Right cardiac atrium (tissue), 5 donors: Measurements from ENCODE around the gene ITGB7. TPM values are rescaled to one million over a fixed set of nuclear protein-coding genes. Genes with fewer than 3 reads are reported as not detected.
"Not testable (repeated sequence)": the region's sequence is repeated elsewhere in the genome, so short reads cannot be mapped to it uniquely, and the experiment has no call there.

Experiments
- ATAC-seq, 2 donors: fragments of 200-7000 bp; cut with Tn5 transposase; one replicate each; pipeline versions ENCODE4 v1.8.0 to v1.9.1; 2020; ENCODE audit warnings: moderate library complexity in 2 of 2, mild to moderate bottlenecking in 1 of 2
- DNase-seq, 3 donors: peaks; one replicate each; pipeline ENCODE4 v3.0.0-alpha.2; 2020
- H3K27ac ChIP-seq: one replicate; pipeline ENCODE4 v1.5.1; 2013; ENCODE audit warnings: mild to moderate bottlenecking, low read length, control low read depth, moderate library complexity
- H3K27me3 ChIP-seq: one replicate; pipeline ENCODE4 v1.6.1; 2013; ENCODE audit not compliant: control insufficient read depth, insufficient read depth
- H3K4me1 ChIP-seq: one replicate; pipeline ENCODE4 v1.6.1; 2013; ENCODE audit warnings: low read length; ENCODE audit not compliant: control insufficient read depth, insufficient read depth
- H3K4me3 ChIP-seq: one replicate; pipeline ENCODE4 v1.5.1; 2013; ENCODE audit warnings: low read length, control low read depth
- H3K9me3 ChIP-seq: one replicate; pipeline ENCODE4 v1.6.1; 2013; ENCODE audit warnings: low read length; ENCODE audit not compliant: control insufficient read depth
- WGBS: extraction: QIAGEN DNeasy Blood & Tissue Kit; methylation state at CpG from one replicate; pipeline ENCODE4 v1.1.7; 2013; 5-methylcytosine and 5-hydroxymethylcytosine counted together
- intact Hi-C, 4 donors: fragments of 100-400 bp; cut with DNase I; formaldehyde crosslinking; loops; one replicate each; pipeline versions ENCODE4 v1.11.0 to v1.14.0; 2022 to 2023
- polyA plus RNA-seq: library from polyadenylated mRNA; stranded (reverse); fragments of 200-250 nt; gene quantifications from one replicate; pipeline ENCODE4 v1.2.3, GENCODE V29; 2013
- total RNA-seq, 4 donors: library from RNA; stranded (reverse); fragmentation: NEBNext Ultra II Directional; extraction: Animal tissue kit (Norgen Biotek cat#: 25700); gene quantifications; one replicate each; pipeline ENCODE4 v1.2.1, GENCODE V29; 2021
- donor health status: healthy with polysubstance abuse.
- donor health status: DM: no; HTN: yes; CAD: no.
- donor health status: DM: no; HTN: no; CAD: no.
- donor health status: DM: no; HTN: yes; CAD: no; lungs with severe emphysema.
- donor health status: DM: yes; HTN: yes; CAD: no.

The ITGB7 gene
- total and polyA plus RNA-seq, 5 donors = 0.45 to 2.8 (median 0.97) TPM

DNA sequence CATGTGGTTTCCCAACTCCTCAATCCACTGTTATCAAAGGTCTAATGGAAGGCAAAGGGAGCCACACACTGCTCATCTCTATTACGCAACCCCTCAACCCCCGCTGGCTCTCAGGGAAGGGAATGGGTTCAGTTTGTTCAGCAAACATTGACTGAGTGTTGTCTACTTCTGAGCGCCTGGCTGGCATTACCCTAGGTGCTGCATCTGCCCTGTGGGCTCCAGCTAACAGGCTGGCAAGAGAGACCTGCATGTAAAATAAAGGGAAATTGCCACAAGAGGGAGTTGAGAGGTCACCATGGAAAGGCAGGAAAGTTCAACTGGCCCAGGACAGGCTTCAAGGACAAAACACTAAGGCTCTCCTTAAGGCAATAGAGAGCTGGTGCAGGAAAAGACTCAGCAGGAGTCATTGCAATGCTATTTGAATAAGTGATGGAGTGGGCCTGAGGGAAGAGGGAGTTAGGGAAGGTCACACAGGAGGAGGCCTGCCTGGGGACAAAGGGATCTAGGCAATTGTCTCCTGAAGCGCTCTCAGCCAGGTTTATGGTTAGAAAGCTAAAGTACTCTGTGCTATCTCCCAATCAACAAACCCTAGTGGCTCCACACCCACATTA lies 32.1 kb downstream of the ITGB7 start:
- intact Hi-C loops = no loop called here
- Histone ChIP-seq H3K27me3 (no peaks in the 10 kb centered on the region), H3K9me3 (no peaks in the 10 kb centered on the region), H3K27ac (no peak overlapping the region), H3K4me3 (no peak overlapping the region), H3K4me1 (peaks cover 2% of the 10 kb centered on the region)
- ATAC-seq = peak in 1 of 2 donors; percentile 15
- 90% methylated on average over 4 of the region's 4 CpGs for WGBS
- DNase-seq = no peak

- ATAC-seq (no peak), DNase-seq (no peak)
- 91% methylated on average over 10 of the region's 10 CpGs for WGBS
- Histone ChIP-seq H3K9me3 (no peaks in the 10 kb centered on the region), H3K4me3 (no peak overlapping the region), H3K27me3 (no peaks in the 10 kb centered on the region), H3K4me1 (no peaks in the 10 kb centered on the region), H3K27ac (no peak overlapping the region)
- intact Hi-C loops = no loop called here
Measured at GRCh38 chr12:53173085-53173715, 33.9 kb downstream of the ITGB7 start.

DNA sequence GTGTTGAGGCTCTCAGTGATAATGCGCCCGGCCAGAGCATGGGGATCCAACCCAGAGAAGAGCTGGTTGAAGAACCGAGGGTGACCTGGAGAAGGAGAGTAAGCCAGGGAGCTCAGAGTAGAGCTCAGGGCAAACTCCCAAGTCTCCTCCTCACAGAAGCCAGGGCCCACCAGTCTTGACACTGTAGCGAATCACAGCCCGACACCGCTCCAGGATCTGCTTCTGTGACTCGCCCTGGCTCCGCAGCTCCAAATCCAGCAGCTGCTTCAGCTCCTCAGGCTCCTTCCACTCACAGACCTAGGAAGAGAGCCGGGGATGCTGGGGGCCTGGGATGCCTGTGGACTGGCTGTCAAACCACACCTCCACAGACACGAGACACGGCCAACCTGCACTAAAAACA lies 34.7 kb downstream of the ITGB7 start:
- Histone ChIP-seq H3K27ac (no peak overlapping the region), H3K4me3 (no peak overlapping the region), H3K27me3 (no peaks in the 10 kb centered on the region), H3K4me1 (no peaks in the 10 kb centered on the region), H3K9me3 (no peaks in the 10 kb centered on the region)
- ATAC-seq (peak in 1 of 2 donors; percentile 39), DNase-seq (peak in 2 of 3 donors; percentile 44 to 51)
- intact Hi-C loops = no loop called here
- WGBS = 84% methylated on average over 11 of the region's 11 CpGs

DNA sequence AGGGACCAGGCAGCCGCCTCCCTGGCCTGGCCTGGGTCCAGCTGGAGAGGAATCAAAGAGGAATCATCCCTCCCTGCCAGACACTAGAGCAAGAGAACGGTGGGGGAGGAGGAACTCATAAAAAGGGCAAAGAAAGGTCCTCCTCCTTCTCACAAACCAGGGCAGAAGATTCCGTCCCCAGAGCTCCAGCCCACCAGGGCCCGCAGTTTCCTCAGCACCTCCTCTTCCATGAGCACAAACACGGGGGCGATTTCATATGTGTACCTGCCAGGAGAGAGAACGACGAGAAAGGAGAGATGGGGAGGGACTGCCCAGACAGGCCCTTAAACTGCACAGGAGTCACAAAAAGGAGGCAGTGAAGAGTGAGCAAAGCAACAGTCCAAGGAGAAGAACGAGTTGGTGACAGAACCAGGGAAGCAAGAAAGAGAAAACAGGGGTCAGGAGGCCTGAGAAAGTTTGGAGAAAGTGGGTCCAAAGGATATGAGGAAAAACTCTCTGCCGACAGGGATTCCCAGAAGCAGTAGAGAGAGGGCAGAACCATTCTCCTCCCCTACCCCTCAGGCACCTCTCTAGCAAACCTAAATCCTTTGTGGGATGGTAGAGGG lies 35.2 kb downstream of the ITGB7 start:
- intact Hi-C loops = no loop called here
- no peak for DNase-seq

DNA sequence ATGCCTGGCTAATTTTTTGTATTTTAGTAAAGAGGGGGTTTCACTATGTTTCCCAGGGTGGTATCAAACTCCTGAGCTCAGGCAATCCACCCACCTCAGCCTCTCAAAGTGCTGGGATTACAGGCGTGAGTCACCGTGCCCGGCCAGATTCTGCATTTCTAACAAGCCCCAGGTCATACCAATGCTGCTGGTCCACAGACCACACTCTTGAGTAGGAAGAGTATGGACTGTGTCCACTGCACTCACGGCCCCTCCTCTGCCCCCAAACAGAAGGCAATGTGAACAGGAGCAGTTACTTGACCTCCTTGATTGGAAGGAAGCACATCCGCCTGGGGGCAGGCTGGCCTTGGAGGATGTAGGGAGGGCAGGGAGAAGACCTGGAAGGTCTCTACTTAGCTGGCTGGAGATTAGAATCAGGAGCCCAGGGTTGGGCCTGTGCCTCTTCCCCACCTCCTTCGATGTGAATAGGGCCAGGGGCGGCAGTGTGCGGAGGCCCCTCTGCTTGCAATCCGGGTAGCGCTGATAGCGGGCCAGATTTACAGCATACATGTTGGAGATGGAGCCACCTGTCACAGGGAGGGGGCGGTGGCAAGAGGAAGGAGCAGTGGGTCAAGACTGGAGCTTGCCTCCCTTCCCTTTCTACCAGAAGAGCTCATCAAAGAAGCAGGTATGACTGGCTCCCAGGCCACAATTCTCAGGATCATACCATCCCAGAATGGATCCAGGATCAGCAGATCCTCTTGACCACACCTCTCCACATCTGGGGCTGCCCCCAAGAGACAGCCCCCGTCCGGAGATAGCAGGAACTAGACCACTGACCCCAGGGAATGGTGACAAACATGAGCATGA lies 36.0 kb downstream of the ITGB7 start:
- ATAC-seq (no peak), DNase-seq (no peak)
- H3K4me3 ChIP-seq = no peak overlapping the region
- no peaks in the 10 kb centered on the region for H3K4me1 ChIP-seq
- H3K9me3 ChIP-seq = no peaks in the 10 kb centered on the region
- intact Hi-C loops = no loop called here
- WGBS = 79% methylated on average over 14 of the region's 14 CpGs
- no peaks in the 10 kb centered on the region for H3K27me3 ChIP-seq
- no peak overlapping the region for H3K27ac ChIP-seq

More for the DNA sequence above, 35.2 kb downstream of the ITGB7 start:
- H3K4me1 ChIP-seq = no peaks in the 10 kb centered on the region
- H3K9me3 ChIP-seq = no peaks in the 10 kb centered on the region
- ATAC-seq = no peak
- H3K27ac ChIP-seq = no peak overlapping the region
- H3K27me3 ChIP-seq = no peaks in the 10 kb centered on the region
- H3K4me3 ChIP-seq = no peak overlapping the region
- 53% methylated on average over 10 of the region's 10 CpGs for WGBS

DNA sequence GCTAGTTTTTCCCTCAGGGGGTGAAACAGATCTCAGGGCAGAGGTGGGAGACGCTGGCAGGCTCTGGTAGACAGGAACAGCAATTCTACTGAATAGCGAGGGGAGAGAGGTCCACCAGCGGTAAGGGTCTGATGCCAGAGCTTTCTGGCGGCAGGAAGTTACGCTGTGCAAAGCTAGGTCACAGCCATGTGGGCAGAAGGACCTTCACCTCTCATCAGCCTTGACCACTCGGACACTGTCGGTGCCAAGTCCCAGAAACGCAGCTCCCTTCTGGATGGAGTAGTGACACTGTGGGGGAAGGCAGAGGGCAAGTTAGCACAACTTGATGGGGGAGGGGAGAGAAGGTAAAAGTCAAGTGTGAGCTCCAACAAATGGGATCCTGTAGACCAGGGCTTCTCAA lies 36.8 kb downstream of the ITGB7 start:
- no peak overlapping the region for H3K27ac ChIP-seq
- H3K9me3 ChIP-seq = no peaks in the 10 kb centered on the region
- no peaks in the 10 kb centered on the region for H3K4me1 ChIP-seq
- intact Hi-C loops = no loop called here
- no peak for DNase-seq
- H3K4me3 ChIP-seq = no peak overlapping the region
- WGBS = 93% methylated on average over 8 of the region's 8 CpGs
- no peak for ATAC-seq
- no peaks in the 10 kb centered on the region for H3K27me3 ChIP-seq

DNA sequence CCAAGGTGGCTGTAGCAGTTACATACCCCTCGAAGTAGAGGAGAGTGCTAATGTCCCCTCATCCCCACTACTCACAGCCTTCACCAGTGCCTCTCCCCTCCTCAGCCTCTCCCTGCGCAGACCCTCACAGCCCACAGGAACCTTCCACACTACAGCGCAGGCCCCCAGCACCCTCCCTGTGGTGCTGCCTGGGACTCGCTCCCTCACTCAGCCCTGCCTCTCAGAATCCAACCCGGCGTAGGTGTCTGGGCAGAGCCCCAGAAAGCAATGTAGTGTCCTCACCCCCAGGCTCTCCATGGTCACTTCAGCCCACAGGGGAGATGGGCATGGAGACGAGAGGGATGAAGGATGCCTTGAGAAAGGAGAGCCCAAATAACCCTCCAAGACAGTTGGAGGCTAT lies 37.4 kb downstream of the ITGB7 start:
- ATAC-seq (no peak), DNase-seq (no peak)
- Histone ChIP-seq H3K9me3 (no peaks in the 10 kb centered on the region), H3K27ac (no peak overlapping the region), H3K4me1 (no peaks in the 10 kb centered on the region), H3K4me3 (no peak overlapping the region), H3K27me3 (no peaks in the 10 kb centered on the region)
- 92% methylated on average over 7 of the region's 7 CpGs for WGBS
- intact Hi-C loops = no loop called here

- no peaks in the 10 kb centered on the region for H3K4me1 ChIP-seq
Measured at GRCh38 chr12:53166837-53167236, 40.2 kb downstream of the ITGB7 start.

GRCh38 chr12:53163008-53163407 lies 44.0 kb downstream of the ITGB7 start:
- DNase-seq, H3K4me1 ChIP-seq, H3K9me3 ChIP-seq, ATAC-seq, H3K27me3 ChIP-seq, H3K4me3 ChIP-seq, H3K27ac ChIP-seq: not testable (repeated sequence)
- WGBS = 97% methylated on average over 2 of the region's 2 CpGs
- intact Hi-C loops = loop anchor here in 1 of 4 donors (5.0 kb wide), 2 partner anchors 34 to 119 kb away; no protein-coding TSS in a partner anchor

More at GRCh38 chr12:53166837-53167236, 40.2 kb downstream of the ITGB7 start:
- Histone ChIP-seq H3K27ac (no peak overlapping the region), H3K4me3 (no peak overlapping the region), H3K27me3 (no peaks in the 10 kb centered on the region), H3K9me3 (no peaks in the 10 kb centered on the region)
- DNase-seq (no peak), ATAC-seq (no peak)
- intact Hi-C loops = no loop called here

DNA sequence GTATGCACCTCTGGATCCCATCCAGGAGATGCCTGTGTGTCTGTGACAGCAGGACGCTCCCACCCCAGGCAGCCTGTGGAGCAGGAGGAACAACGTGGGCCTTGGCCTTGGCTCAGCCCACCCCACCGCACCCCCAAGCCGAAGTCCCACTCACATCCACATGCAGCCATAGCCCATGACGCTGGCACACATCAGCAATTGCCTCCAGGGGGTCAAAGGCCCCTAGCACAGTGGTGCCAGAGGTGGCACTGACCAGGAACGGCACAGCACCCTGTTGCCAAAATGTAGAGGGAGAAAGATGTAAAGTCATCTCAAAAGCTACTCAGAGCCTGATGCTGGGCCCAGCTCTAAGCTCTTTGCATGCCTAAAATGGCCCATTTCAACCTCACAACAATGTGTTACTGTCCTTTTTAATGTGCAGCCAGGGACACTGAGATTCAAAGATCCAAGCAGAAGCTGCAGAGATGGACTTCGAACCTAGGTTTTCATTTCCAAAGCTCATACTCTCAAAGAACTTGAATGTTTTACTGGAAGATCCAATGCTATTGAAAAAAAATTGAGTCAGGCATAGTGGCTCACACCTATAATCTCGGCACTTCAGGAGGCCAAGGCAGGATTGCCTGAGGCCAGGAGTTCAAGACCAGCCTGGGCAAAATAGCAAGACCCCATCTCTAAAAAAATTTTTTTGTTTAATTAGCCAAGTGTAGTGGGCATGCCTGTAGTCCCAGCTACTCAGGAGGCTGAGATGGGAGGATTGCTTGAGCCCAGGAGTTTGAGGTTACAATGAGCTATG lies 45.7 kb downstream of the ITGB7 start:
- no peak for DNase-seq
- intact Hi-C loops = loop anchor here in 1 of 4 donors (5.0 kb wide), 2 partner anchors 36 to 121 kb away; no protein-coding TSS in a partner anchor

More for the DNA sequence above, 45.7 kb downstream of the ITGB7 start:
- Histone ChIP-seq H3K4me1 (no peaks in the 10 kb centered on the region), H3K9me3 (no peaks in the 10 kb centered on the region), H3K27ac (no peak overlapping the region), H3K27me3 (no peaks in the 10 kb centered on the region), H3K4me3 (no peak overlapping the region)
- ATAC-seq = no peak
- 94% methylated on average over 8 of the region's 8 CpGs for WGBS
